ENCODE measurements around the gene SLC4A4.
A peak's percentile ranks its signal among the peaks of the same experiment; 100 is the strongest.

Gene SLC4A4

GRCh38 chr4:71338846-71339593, at the start of gene SLC4A4:
Gene SLC4A4, plus strand, starts transcription at chr4:71339020.
- DNase-seq (ENCODE audit: low read depth in 2 of 2) = peak in 1 of 2 experiments; percentile 26

- DNase-seq (ENCODE audit: low read depth in 2 of 2) = peak; percentile 20 to 27
Measured at GRCh38 chr4:71290074-71290473, 48.7 kb upstream of the SLC4A4 start.

GRCh38 chr4:71290476-71290875, 48.3 kb upstream of the SLC4A4 start:
- no peak for DNase-seq (ENCODE audit: low read depth in 2 of 2)

- no peak for DNase-seq (ENCODE audit: low read depth in 2 of 2)
Measured at GRCh38 chr4:71292228-71292627, 46.6 kb upstream of the SLC4A4 start.

- DNase-seq (ENCODE audit: low read depth in 2 of 2) = peak in 1 of 2 experiments; percentile 36
Measured at GRCh38 chr4:71293705-71294104, 45.1 kb upstream of the SLC4A4 start.

GRCh38 chr4:71294301-71294700, 44.5 kb upstream of the SLC4A4 start:
- no peak for DNase-seq (ENCODE audit: low read depth in 2 of 2)

GRCh38 chr4:71296945-71297344, 41.9 kb upstream of the SLC4A4 start:
- DNase-seq (ENCODE audit: low read depth in 2 of 2) = no peak

GRCh38 chr4:71300362-71300761, 38.5 kb upstream of the SLC4A4 start:
- no peak for DNase-seq (ENCODE audit: low read depth in 2 of 2)

- no peak for DNase-seq (ENCODE audit: low read depth in 2 of 2)
Measured at GRCh38 chr4:71300964-71301363, 37.9 kb upstream of the SLC4A4 start.

GRCh38 chr4:71303287-71303686, 35.5 kb upstream of the SLC4A4 start:
- no peak for DNase-seq (ENCODE audit: low read depth in 2 of 2)

GRCh38 chr4:71303850-71304249, 35.0 kb upstream of the SLC4A4 start:
- no peak for DNase-seq (ENCODE audit: low read depth in 2 of 2)

- no peak for DNase-seq (ENCODE audit: low read depth in 2 of 2)
Measured at GRCh38 chr4:71304289-71304850, 34.5 kb upstream of the SLC4A4 start.

GRCh38 chr4:71307729-71308128, 31.1 kb upstream of the SLC4A4 start:
- DNase-seq (ENCODE audit: low read depth in 2 of 2) = no peak

- DNase-seq (ENCODE audit: low read depth in 2 of 2) = no peak
Measured at GRCh38 chr4:71322425-71322824, 16.4 kb upstream of the SLC4A4 start.

GRCh38 chr4:71333368-71333767, 5.5 kb upstream of the SLC4A4 start:
- DNase-seq (ENCODE audit: low read depth in 2 of 2) = no peak

GRCh38 chr4:71333960-71334359, 4.9 kb upstream of the SLC4A4 start:
- DNase-seq (ENCODE audit: low read depth in 2 of 2) = no peak

- DNase-seq (ENCODE audit: low read depth in 2 of 2) = no peak
Measured at GRCh38 chr4:71334465-71334882, 4.3 kb upstream of the SLC4A4 start.

- no peak for DNase-seq (ENCODE audit: low read depth in 2 of 2)
Measured at GRCh38 chr4:71343670-71344466, 5.0 kb downstream of the SLC4A4 start.

- DNase-seq (ENCODE audit: low read depth in 2 of 2) = no peak
Measured at GRCh38 chr4:71346710-71347109, 7.9 kb downstream of the SLC4A4 start.

- DNase-seq (ENCODE audit: low read depth in 2 of 2) = no peak
Measured at GRCh38 chr4:71348586-71348985, 9.8 kb downstream of the SLC4A4 start.

GRCh38 chr4:71355045-71355444, 16.2 kb downstream of the SLC4A4 start:
- DNase-seq (ENCODE audit: low read depth in 2 of 2) = no peak

- no peak for DNase-seq (ENCODE audit: low read depth in 2 of 2)
Measured at GRCh38 chr4:71355971-71356370, 17.2 kb downstream of the SLC4A4 start.

Data from fibroblast of skin of left quadriceps (primary cell).